Measurements from ENCODE around the gene HEG1. TPM values are rescaled to one million over a fixed set of nuclear protein-coding genes. Genes with fewer than 3 reads are reported as not detected.

Gene HEG1
- total RNA-seq, 6 experiments from 2014 or later, result 3.5 to 14.9 (median 10.8) TPM

DNA sequence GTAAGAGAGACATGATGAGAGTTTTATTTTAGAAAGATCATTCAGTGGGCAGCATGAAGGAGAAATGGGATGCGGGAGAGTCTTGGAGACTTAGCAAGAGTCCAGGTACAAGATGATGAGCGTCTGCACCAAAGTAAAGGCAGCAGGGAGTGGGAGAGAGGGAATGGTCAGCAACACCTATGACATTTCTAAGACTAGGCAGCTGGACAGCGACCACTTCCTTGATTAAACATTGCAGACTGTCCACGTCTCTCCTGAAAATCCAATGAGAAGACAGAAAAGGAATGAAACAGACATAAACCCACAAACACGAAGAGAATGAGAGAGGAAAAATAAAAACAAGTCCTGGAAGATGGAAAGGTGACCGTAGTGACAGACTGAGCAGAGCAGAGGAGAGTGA lies 46.7 kb upstream of the HEG1 start:
- Histone ChIP-seq H3K27ac (no peak overlapping the region), H3K27me3 (no peaks in the 10 kb centered on the region), H3K4me1 (no peaks in the 10 kb centered on the region), H3K4me3 (no peak overlapping the region), H3K36me3 (no peaks in the 10 kb centered on the region), H3K9me3 (no peaks in the 10 kb centered on the region)
- intact Hi-C loops (cut with DNase I), result no loop called here
- TF ChIP-seq POLR2A (IDR thresholded peaks at IDR 0.05), result no peak
- TF ChIP-seq, protein P1, sequence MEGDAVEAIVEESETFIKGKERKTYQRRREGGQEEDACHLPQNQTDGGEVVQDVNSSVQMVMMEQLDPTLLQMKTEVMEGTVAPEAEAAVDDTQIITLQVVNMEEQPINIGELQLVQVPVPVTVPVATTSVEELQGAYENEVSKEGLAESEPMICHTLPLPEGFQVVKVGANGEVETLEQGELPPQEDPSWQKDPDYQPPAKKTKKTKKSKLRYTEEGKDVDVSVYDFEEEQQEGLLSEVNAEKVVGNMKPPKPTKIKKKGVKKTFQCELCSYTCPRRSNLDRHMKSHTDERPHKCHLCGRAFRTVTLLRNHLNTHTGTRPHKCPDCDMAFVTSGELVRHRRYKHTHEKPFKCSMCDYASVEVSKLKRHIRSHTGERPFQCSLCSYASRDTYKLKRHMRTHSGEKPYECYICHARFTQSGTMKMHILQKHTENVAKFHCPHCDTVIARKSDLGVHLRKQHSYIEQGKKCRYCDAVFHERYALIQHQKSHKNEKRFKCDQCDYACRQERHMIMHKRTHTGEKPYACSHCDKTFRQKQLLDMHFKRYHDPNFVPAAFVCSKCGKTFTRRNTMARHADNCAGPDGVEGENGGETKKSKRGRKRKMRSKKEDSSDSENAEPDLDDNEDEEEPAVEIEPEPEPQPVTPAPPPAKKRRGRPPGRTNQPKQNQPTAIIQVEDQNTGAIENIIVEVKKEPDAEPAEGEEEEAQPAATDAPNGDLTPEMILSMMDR (IDR thresholded peaks at IDR 0.05), result no peak
- DNase-seq (no peak), ATAC-seq (no peak)
- WGBS (ENCODE audit: insufficient coverage, low coverage, low lambda C conversion rate, missing lambda C conversion rate), result 80% methylated on average over 5 of the region's 6 CpGs

DNA sequence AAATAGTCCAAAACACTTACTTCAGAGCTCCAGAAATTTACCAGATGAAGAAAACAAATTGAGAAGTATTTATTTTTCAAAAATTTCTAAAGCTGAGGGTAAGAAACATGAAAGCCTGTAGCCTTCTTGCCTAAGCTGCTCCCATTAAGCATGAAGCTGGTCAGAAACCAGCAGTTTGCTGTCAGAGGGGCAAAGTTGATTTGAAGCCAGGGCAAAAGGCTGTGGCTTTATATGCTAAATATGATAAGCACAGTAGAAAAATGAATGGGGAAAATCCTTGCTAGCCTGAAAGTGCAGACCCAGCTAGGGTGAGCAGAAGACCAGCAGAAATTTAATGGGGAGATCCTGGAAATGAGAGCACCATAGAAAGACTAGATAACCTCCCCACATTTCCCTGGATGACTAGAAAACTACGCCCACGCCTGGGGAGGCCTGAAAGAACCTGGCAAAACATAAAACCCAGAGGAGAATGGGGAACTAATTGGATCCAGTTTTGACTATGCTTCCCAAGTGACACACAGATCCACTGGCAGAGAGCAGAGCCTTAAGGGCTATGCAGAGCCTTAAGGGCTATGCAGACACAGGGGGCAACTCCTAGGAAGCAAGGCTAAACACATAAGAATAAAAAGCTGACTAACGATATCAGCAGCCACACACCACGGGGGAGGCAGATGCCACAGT lies 43.0 kb upstream of the HEG1 start:
- ATAC-seq, result no peak
- no peak overlapping the region for H3K27ac ChIP-seq
- TF ChIP-seq POLR2A (IDR thresholded peaks at IDR 0.05), result no peak
- TF ChIP-seq, protein P1 (IDR thresholded peaks at IDR 0.05), result no peak
- H3K36me3 ChIP-seq, result no peaks in the 10 kb centered on the region
- H3K27me3 ChIP-seq, result no peaks in the 10 kb centered on the region
- intact Hi-C loops (cut with DNase I), result no loop called here
- DNase-seq, result no peak
- no peaks in the 10 kb centered on the region for H3K9me3 ChIP-seq
- no peak overlapping the region for H3K4me3 ChIP-seq
- WGBS (ENCODE audit: insufficient coverage, low coverage, low lambda C conversion rate, missing lambda C conversion rate), result 91% methylated on average over 4 of the region's 4 CpGs
- no peaks in the 10 kb centered on the region for H3K4me1 ChIP-seq

DNA sequence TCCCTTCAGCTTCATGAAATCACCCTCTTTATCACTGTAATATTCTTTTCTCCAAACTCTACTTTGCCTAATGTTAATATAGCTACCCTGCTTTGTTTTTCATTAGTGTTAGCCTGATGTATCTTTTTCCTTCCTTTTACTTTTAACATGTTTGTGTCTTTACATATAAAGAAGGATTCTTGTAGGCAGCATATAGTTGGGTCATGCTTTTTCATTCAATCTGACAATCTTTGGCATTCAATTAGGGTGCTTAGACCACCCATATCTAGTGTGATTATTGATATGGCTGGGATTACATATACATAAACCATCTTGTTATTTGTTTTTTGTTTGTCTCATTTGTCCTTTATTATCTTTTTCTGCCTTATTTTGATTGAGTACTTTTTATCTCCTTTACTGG lies 34.9 kb upstream of the HEG1 start:
- H3K9me3 ChIP-seq, result no peaks in the 10 kb centered on the region
- DNase-seq (no peak), ATAC-seq (no peak)
- H3K36me3 ChIP-seq, result no peaks in the 10 kb centered on the region
- H3K4me1 ChIP-seq, result no peaks in the 10 kb centered on the region
- no peaks in the 10 kb centered on the region for H3K27me3 ChIP-seq
- TF ChIP-seq, protein P1 (IDR thresholded peaks at IDR 0.05), result no peak
- TF ChIP-seq POLR2A (IDR thresholded peaks at IDR 0.05), result no peak
- H3K4me3 ChIP-seq, result no peak overlapping the region
- intact Hi-C loops (cut with DNase I), result no loop called here
- H3K27ac ChIP-seq, result no peak overlapping the region

DNA sequence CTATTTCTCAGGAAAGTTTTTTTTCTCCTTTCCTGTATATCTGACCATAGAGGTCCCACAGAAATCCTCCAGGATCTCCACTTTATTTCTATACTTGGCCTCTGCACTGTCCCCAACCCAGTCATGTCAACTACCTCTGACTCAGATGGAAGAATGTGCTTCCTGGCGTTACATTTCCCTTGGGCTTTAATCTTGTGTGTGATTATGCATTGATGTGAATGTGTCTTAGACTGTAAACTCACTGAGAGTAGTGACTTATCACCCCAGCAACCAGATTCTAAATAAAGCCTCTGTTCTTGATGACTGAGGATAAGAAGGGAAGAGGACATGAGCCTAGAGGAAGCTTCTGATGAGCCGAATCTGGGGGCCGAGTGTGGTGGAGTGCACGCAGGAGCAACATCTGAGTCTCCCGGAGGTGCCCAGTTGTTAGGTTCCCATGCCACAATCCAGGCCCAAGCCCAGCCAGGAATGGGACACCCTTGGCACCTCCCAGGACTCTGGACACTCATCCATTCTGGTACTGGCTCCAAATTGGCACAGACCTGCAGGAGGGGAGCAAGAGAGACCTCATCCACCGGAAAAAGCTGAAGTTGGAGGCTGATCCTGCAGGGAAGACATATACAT lies 32.1 kb upstream of the HEG1 start:
- WGBS (ENCODE audit: insufficient coverage, low coverage, low lambda C conversion rate, missing lambda C conversion rate), result 87% methylated on average over 4 of the region's 6 CpGs
- H3K4me1 ChIP-seq, result no peaks in the 10 kb centered on the region
- intact Hi-C loops (cut with DNase I), result no loop called here
- no peak for ATAC-seq
- no peak for DNase-seq
- no peak overlapping the region for H3K4me3 ChIP-seq
- H3K27ac ChIP-seq, result no peak overlapping the region
- no peaks in the 10 kb centered on the region for H3K27me3 ChIP-seq
- H3K9me3 ChIP-seq, result no peaks in the 10 kb centered on the region
- no peak for TF ChIP-seq POLR2A (IDR thresholded peaks at IDR 0.05)
- TF ChIP-seq, protein P1 (IDR thresholded peaks at IDR 0.05), result no peak
- H3K36me3 ChIP-seq, result no peaks in the 10 kb centered on the region
